ENCODE results near the gene SH2D6.
"Not testable (repeated sequence)": the region's sequence is repeated elsewhere in the genome, so short reads cannot be mapped to it uniquely, and the experiment has no call there.

SH2D6 gene

DNA sequence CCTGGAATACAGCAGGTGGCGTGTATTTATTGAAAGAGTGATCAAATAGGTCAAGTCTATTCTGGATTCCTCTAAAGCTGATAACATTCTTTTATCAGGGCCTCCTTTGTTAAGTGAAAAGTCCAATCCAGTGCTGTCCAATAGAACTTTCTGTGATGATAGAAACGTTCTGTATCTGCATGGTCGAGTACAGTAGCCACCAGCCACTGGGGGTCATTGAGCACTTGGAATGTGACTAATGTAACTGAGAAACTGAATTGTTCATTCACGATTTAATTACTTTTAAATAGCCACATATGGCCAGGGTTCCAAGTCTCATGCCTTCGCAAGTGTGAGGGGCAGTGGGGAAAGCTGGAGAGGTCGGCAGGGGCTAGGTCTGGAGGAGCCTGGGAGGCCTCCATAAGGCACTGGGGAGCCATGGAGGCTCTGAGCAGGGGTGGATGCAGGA is 20.5 kb downstream of the SH2D6 start:
- H3K4me1 ChIP-seq (ENCODE audit: control insufficient read depth, insufficient read depth, low read length, poor library complexity, severe bottlenecking) = peaks cover 16% of the 10 kb centered on the region
- no peak overlapping the region for H3K4me3 ChIP-seq (ENCODE audit: insufficient read depth, low read depth, low read length, poor library complexity, severe bottlenecking)
- DNase-seq = no peak
- no peaks in the 10 kb centered on the region for H3K9me3 ChIP-seq (ENCODE audit: control insufficient read depth, low read length)
- no peaks in the 10 kb centered on the region for H3K27me3 ChIP-seq (replicated peaks; ENCODE audit: control insufficient read depth, insufficient read depth, low read length, poor library complexity, severe bottlenecking)
- no peak overlapping the region for H3K27ac ChIP-seq (ENCODE audit: insufficient read depth, low read length, poor library complexity, severe bottlenecking)
- no peaks in the 10 kb centered on the region for H3K36me3 ChIP-seq (ENCODE audit: control insufficient read depth, insufficient read depth, low read length)

DNA sequence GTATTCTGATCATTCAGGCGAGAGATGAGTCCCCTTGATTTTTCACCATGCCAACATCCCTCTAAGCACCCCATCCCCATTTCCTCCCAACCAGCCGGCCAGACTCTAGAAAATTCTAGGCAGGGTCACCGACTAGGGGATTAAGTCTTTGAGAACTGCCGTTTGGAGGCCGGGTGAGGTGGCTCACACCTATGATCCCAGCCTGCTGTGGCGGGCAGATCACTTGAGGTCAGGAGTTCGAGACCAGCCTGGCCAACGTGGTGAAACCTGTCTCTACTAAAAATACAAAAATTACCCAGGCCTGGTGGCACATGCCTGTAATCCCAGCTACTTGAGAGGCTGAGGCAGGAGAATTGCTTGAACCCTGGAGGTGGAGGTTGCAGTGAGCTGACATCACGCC is 21.1 kb downstream of the SH2D6 start:
- H3K9me3 ChIP-seq (ENCODE audit: control insufficient read depth, low read length); H3K27me3 ChIP-seq (replicated peaks; ENCODE audit: control insufficient read depth, insufficient read depth, low read length, poor library complexity, severe bottlenecking); H3K4me3 ChIP-seq (ENCODE audit: insufficient read depth, low read depth, low read length, poor library complexity, severe bottlenecking); H3K36me3 ChIP-seq (ENCODE audit: control insufficient read depth, insufficient read depth, low read length); H3K27ac ChIP-seq (ENCODE audit: insufficient read depth, low read length, poor library complexity, severe bottlenecking); DNase-seq: not testable (repeated sequence)
- peaks cover 16% of the 10 kb centered on the region for H3K4me1 ChIP-seq (ENCODE audit: control insufficient read depth, insufficient read depth, low read length, poor library complexity, severe bottlenecking)

DNA sequence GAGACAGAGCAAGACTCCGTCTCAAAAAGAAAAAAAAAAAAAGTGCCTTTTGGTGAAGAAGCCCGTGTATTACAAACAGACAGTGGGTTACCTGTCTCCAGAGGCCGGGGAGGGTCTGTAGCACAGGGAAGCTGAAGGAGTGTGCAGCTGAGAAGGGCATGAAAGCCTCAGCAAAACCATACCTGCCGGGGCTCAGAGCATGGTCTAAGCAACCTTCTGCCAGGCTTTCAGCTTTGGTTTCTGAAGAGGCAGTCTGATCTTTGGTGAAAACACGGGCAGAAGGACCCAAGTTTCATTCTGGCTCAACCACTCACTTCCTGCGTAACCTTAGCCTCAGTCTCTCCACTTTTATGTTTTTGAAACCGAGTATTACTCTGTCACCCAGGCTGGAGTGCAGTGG is 21.5 kb downstream of the SH2D6 start:
- DNase-seq = no peak
- Histone ChIP-seq H3K27me3 (replicated peaks; ENCODE audit: control insufficient read depth, insufficient read depth, low read length, poor library complexity, severe bottlenecking) (no peaks in the 10 kb centered on the region), H3K36me3 (ENCODE audit: control insufficient read depth, insufficient read depth, low read length) (no peaks in the 10 kb centered on the region), H3K4me1 (ENCODE audit: control insufficient read depth, insufficient read depth, low read length, poor library complexity, severe bottlenecking) (peaks cover 16% of the 10 kb centered on the region), H3K9me3 (ENCODE audit: control insufficient read depth, low read length) (no peaks in the 10 kb centered on the region), H3K4me3 (ENCODE audit: insufficient read depth, low read depth, low read length, poor library complexity, severe bottlenecking) (no peak overlapping the region), H3K27ac (ENCODE audit: insufficient read depth, low read length, poor library complexity, severe bottlenecking) (no peak overlapping the region)

DNA sequence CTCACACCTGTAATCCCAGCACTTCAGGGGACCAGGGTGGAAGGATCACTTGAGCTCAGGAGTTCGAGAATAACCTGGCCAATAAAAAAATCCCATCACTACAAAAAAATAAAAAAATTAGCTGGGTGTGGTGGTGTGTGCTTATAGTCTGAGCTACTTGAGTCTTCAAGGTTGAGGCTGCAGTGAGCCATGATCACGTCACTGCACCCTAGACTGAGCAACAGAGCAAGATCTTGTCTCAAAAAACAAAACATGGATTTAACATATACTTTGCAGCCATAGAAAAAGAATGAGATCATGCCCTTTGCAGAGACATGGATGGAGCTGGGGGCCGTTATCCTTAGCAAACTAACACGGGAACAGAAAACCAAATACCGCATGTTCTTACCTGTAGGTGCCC is 22.2 kb downstream of the SH2D6 start:
- Histone ChIP-seq H3K27me3 (replicated peaks; ENCODE audit: control insufficient read depth, insufficient read depth, low read length, poor library complexity, severe bottlenecking) (no peaks in the 10 kb centered on the region), H3K36me3 (ENCODE audit: control insufficient read depth, insufficient read depth, low read length) (no peaks in the 10 kb centered on the region), H3K27ac (ENCODE audit: insufficient read depth, low read length, poor library complexity, severe bottlenecking) (no peak overlapping the region), H3K4me3 (ENCODE audit: insufficient read depth, low read depth, low read length, poor library complexity, severe bottlenecking) (no peak overlapping the region), H3K4me1 (ENCODE audit: control insufficient read depth, insufficient read depth, low read length, poor library complexity, severe bottlenecking) (peaks cover 16% of the 10 kb centered on the region), H3K9me3 (ENCODE audit: control insufficient read depth, low read length) (no peaks in the 10 kb centered on the region)
- no peak for DNase-seq

DNA sequence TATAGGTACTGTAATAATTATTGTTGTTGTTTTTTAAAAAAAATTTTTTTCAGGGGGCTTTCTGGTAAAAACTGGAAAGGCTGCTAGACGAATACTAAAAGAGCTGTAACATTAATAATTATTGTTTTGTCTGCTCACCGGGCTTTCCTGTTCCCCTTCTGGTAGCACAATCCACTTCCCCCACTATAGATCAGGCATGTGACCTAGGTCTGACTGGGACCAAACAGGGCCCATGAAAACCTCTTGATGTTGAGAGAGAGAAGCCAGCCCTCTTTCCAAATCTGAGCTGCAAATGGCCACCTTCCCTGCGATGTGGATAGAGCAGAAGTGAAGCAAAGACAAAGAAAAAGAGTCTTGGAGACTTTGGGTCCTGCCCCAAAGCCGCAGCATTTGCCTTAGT is 23.4 kb downstream of the SH2D6 start:
- DNase-seq = no peak
- Histone ChIP-seq H3K9me3 (ENCODE audit: control insufficient read depth, low read length) (no peaks in the 10 kb centered on the region), H3K27ac (ENCODE audit: insufficient read depth, low read length, poor library complexity, severe bottlenecking) (no peak overlapping the region), H3K27me3 (replicated peaks; ENCODE audit: control insufficient read depth, insufficient read depth, low read length, poor library complexity, severe bottlenecking) (no peaks in the 10 kb centered on the region), H3K4me3 (ENCODE audit: insufficient read depth, low read depth, low read length, poor library complexity, severe bottlenecking) (no peak overlapping the region), H3K4me1 (ENCODE audit: control insufficient read depth, insufficient read depth, low read length, poor library complexity, severe bottlenecking) (peaks cover 16% of the 10 kb centered on the region), H3K36me3 (ENCODE audit: control insufficient read depth, insufficient read depth, low read length) (no peaks in the 10 kb centered on the region)

DNA sequence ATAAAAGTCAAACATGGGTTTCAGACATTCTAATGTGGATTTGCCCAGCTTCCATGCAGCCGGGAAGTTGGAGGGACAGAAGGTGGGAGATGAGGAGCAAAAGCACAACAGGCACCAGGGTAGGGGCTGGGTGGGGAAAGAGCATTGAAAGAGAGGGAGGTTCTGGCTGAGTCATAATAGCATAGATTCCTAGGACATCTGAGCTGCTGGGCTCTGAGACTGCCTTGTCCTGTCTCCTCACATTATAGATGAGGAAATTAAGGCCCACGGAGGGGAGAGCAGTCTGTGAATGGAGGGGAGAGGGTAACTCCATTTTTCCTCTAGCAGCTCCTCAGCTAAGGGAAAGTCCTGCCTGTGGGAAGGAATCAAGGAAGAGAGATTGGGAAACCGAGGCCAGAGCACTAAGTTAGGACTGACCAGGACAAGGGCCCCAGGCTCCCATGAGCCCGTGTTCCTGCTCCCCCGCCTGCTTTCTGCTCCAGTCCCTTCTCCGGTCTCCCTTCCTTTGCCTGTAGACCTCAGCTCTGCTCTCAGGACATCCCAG is 26.2 kb downstream of the SH2D6 start:
- H3K4me1 ChIP-seq (ENCODE audit: control insufficient read depth, insufficient read depth, low read length, poor library complexity, severe bottlenecking) = no peaks in the 10 kb centered on the region
- no peaks in the 10 kb centered on the region for H3K27me3 ChIP-seq (replicated peaks; ENCODE audit: control insufficient read depth, insufficient read depth, low read length, poor library complexity, severe bottlenecking)
- no peak overlapping the region for H3K27ac ChIP-seq (ENCODE audit: insufficient read depth, low read length, poor library complexity, severe bottlenecking)
- no peaks in the 10 kb centered on the region for H3K36me3 ChIP-seq (ENCODE audit: control insufficient read depth, insufficient read depth, low read length)
- no peak for DNase-seq
- no peaks in the 10 kb centered on the region for H3K9me3 ChIP-seq (ENCODE audit: control insufficient read depth, low read length)
- no peak overlapping the region for H3K4me3 ChIP-seq (ENCODE audit: insufficient read depth, low read depth, low read length, poor library complexity, severe bottlenecking)

DNA sequence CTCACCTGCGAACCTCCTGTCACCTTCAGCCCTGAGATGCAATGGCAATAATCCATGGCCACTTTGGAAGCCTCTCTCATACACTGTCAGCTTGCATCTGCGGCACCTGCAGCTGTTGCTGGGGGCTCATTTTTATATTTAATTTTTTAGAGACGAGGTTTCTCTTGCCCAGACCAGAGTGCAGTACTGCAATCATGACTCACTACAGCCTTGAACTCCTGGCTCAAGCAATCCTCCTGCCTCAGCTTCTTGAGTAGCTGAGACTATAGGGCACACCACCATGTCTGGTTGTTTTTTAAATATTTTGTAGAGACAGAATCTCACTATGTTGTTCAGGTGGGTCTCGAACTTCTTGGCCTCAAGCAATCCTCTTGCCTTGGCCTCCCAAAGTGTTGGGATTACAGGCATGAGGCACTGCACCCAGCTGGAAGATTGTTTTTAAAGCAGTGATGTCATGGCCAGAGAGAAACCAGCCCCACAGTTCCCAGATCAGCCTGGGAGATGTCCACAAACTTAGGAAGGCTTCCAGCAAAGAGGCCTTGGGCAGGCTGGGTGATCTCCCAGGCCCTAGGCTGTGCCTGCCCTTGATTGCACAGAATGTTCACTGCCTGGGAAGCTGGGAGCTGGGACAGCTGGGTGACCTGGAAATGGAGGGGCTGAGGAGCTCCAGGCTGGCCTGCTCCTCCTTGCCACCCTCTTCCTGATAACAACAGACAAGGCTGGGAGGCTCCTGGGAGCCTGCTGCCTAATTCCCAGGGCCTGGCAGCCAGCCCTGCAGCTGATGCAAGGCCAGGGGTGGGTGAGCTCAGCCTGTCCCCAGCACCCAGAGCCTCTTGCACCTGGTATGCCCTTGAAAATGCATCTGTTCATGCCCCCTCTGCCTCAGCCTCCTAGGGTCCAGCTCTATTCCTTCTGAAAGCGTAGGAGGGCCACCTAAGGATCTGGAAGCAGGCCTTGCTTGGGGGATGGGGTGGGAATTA is 27.1 kb downstream of the SH2D6 start:
- no peak overlapping the region for H3K4me3 ChIP-seq (ENCODE audit: insufficient read depth, low read depth, low read length, poor library complexity, severe bottlenecking)
- no peak overlapping the region for H3K27ac ChIP-seq (ENCODE audit: insufficient read depth, low read length, poor library complexity, severe bottlenecking)
- H3K4me1 ChIP-seq (ENCODE audit: control insufficient read depth, insufficient read depth, low read length, poor library complexity, severe bottlenecking) = no peaks in the 10 kb centered on the region
- H3K9me3 ChIP-seq (ENCODE audit: control insufficient read depth, low read length) = no peaks in the 10 kb centered on the region
- no peaks in the 10 kb centered on the region for H3K36me3 ChIP-seq (ENCODE audit: control insufficient read depth, insufficient read depth, low read length)
- DNase-seq = no peak
- no peaks in the 10 kb centered on the region for H3K27me3 ChIP-seq (replicated peaks; ENCODE audit: control insufficient read depth, insufficient read depth, low read length, poor library complexity, severe bottlenecking)

DNA sequence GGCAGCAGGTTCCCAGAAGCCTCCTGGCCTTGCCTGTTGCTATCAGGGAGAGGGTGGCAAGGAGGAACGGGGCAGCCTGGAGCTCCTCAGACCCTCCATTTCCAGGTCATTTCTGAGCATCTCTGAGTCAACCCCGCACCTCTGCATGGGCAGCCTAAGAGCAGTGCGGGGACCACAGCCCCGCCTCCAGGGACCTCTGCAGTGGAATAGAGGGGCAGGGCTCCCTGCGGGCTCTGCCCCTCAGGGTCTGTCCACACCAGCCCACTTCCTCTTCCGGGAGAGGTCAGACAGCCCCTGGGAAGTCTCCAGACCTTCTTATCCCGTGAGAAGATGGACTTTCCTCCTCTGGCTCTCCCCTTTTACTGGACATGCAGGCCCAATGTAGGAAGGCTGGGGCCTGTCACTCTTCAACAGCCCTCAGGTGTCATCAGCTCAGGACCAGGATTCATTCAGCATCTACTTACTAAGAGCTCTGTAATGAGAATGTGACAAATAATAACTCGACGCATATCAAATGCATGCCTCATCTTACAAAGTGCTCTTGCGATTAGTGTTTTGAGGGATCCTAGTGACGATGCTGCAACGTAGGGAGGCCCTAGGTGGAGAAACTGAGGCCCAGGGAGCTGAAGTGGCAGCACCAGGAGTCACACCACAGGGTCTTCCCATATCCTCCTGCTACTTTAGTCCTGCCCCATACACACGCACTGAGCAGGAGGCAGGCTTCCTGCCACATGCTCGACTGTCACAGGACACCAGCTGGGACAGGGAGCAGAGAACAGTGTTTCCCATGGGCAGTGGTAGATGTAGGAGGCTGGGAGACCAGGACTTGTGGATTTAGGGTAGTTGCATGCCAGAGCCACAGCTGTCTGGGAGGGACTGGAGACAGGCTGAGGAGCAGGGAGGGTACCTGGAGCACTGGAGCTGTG is 28.0 kb downstream of the SH2D6 start:
- no peaks in the 10 kb centered on the region for H3K4me1 ChIP-seq (ENCODE audit: control insufficient read depth, insufficient read depth, low read length, poor library complexity, severe bottlenecking)
- H3K27ac ChIP-seq (ENCODE audit: insufficient read depth, low read length, poor library complexity, severe bottlenecking) = no peak overlapping the region
- no peak for DNase-seq
- no peaks in the 10 kb centered on the region for H3K36me3 ChIP-seq (ENCODE audit: control insufficient read depth, insufficient read depth, low read length)
- H3K9me3 ChIP-seq (ENCODE audit: control insufficient read depth, low read length) = no peaks in the 10 kb centered on the region
- no peak overlapping the region for H3K4me3 ChIP-seq (ENCODE audit: insufficient read depth, low read depth, low read length, poor library complexity, severe bottlenecking)
- no peaks in the 10 kb centered on the region for H3K27me3 ChIP-seq (replicated peaks; ENCODE audit: control insufficient read depth, insufficient read depth, low read length, poor library complexity, severe bottlenecking)

DNA sequence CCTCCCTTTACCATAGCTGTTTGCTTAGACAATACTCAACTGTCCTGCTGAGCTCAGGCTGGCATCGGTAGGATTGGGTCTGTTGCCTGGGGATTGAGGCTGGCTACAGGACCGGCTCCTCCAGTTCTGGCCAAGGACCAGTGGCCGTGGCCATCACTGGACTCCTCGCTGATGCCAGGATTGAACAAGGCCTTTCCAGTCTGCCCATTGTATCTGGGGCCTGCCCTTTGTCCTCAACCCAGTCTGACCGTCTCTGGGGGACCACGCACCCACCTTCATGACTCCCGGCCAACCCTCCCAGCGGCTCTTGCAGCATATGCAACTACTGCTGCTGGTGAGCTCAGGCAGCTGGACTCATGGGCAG is 28.7 kb downstream of the SH2D6 start:
- no peaks in the 10 kb centered on the region for H3K27me3 ChIP-seq (replicated peaks; ENCODE audit: control insufficient read depth, insufficient read depth, low read length, poor library complexity, severe bottlenecking)

More for the DNA sequence above, 28.7 kb downstream of the SH2D6 start:
- no peak overlapping the region for H3K4me3 ChIP-seq (ENCODE audit: insufficient read depth, low read depth, low read length, poor library complexity, severe bottlenecking)
- H3K27ac ChIP-seq (ENCODE audit: insufficient read depth, low read length, poor library complexity, severe bottlenecking) = no peak overlapping the region
- no peak for DNase-seq
- H3K4me1 ChIP-seq (ENCODE audit: control insufficient read depth, insufficient read depth, low read length, poor library complexity, severe bottlenecking) = no peaks in the 10 kb centered on the region
- H3K36me3 ChIP-seq (ENCODE audit: control insufficient read depth, insufficient read depth, low read length) = no peaks in the 10 kb centered on the region
- H3K9me3 ChIP-seq (ENCODE audit: control insufficient read depth, low read length) = no peaks in the 10 kb centered on the region

Measured in effector memory CD4-positive, alpha-beta T cell (primary cell).